Measurements from ENCODE around the gene EXPH5.
A peak's percentile ranks its signal among the peaks of the same experiment; 100 is the strongest.

EXPH5 gene

DNA sequence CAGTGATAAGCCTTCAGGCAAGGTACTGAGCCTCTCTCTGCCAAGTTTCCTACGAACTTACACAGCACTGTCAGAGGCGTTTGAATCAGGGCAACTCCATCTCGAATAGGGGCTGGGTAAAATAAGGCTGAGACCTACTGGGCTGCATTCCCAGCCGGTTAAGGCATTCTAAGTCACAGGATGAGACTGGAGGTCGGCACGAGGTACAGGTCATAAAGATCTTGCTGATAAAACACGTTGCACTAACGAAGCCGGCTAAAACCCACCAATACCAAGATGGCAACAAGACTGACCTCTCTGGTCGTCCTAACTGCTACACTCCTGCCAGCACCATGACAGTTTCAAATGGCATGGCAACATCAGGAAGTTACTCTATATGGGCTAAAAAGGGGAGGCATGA lies 75.0 kb downstream of the EXPH5 start:
- Histone ChIP-seq H3K9me3 (ENCODE audit: control insufficient read depth, low read length) (peaks cover 3% of the 10 kb centered on the region), H3K18ac (ENCODE audit: low read depth in 1 of 2, low read length in 2 of 2) (no peak overlapping the region), H3K4ac (ENCODE audit: low read depth in 1 of 2, low read length in 2 of 2) (no peak overlapping the region), H3K14ac (ENCODE audit: low read length in 2 of 2) (no peak overlapping the region), H3K4me2 (ENCODE audit: low read length, poor library complexity, severe bottlenecking) (no peak overlapping the region), H2AFZ (ENCODE audit: low read depth, low read length) (peak overlapping the region; percentile 77), H3K23ac (ENCODE audit: low read length in 2 of 2) (no peak overlapping the region), H4K8ac (ENCODE audit: low read length) (no peak overlapping the region), H3K27me3 (ENCODE audit: control insufficient read depth in 1 of 2, insufficient read depth in 1 of 2, low read length in 2 of 2) (no peaks in the 10 kb centered on the region), H2BK120ac (ENCODE audit: low read depth, low read length) (no peak overlapping the region), H4K91ac (ENCODE audit: low read length) (no peak overlapping the region), H3K79me1 (replicated peaks; ENCODE audit: low read length, poor library complexity, severe bottlenecking) (no peaks in the 10 kb centered on the region), H3K36me3 (ENCODE audit: control insufficient read depth in 1 of 2, insufficient read depth in 2 of 2, low read depth in 1 of 2, low read length in 2 of 2) (no peaks in the 10 kb centered on the region), H3K4me1 (ENCODE audit: control insufficient read depth, insufficient read depth, low read depth, low read length) (peaks cover 2% of the 10 kb centered on the region), H3K4me3 (ENCODE audit: insufficient read depth in 1 of 2, low read depth in 1 of 2, low read length in 2 of 2) (no peak overlapping the region), H3K27ac (ENCODE audit: low read length, poor library complexity, severe bottlenecking) (no peak overlapping the region), H2AK5ac (ENCODE audit: low read length, severe bottlenecking) (no peak overlapping the region), H2BK5ac (ENCODE audit: low read depth, low read length, poor library complexity, severe bottlenecking) (no peak overlapping the region), H2BK15ac (ENCODE audit: low read depth, poor library complexity, severe bottlenecking) (no peak overlapping the region), H3K9ac (ENCODE audit: low read length) (no peak overlapping the region), H2BK12ac (ENCODE audit: low read length in 2 of 2) (no peak overlapping the region)
- no peak for DNase-seq
- 73% methylated on average over 10 of the region's 10 CpGs for WGBS

DNA sequence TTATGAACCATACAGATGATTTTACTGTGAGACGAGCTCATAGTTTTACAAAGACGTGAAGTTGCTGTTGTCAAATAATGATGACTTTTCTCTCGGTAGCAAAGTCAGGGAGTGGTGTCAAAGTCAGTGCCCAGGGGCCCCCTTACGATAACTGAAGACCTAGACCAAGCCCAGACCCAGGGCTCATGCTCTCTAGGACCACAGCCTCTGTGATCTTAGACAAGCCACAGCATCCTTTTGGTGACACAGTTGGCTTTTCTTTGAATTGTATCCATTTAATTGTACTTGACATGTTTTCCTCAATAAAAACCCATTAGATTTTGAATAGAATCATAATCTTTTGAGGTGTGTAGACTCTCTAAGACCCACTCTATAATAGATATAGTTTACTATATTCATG lies 77.4 kb downstream of the EXPH5 start:
- no peak overlapping the region for H3K9ac ChIP-seq (ENCODE audit: low read length)
- no peak overlapping the region for H3K23ac ChIP-seq (ENCODE audit: low read length in 2 of 2)
- no peak overlapping the region for H4K8ac ChIP-seq (ENCODE audit: low read length)
- no peaks in the 10 kb centered on the region for H3K36me3 ChIP-seq (ENCODE audit: control insufficient read depth in 1 of 2, insufficient read depth in 2 of 2, low read depth in 1 of 2, low read length in 2 of 2)
- no peak for DNase-seq
- no peak overlapping the region for H3K14ac ChIP-seq (ENCODE audit: low read length in 2 of 2)
- WGBS: 95% methylated on average over 4 of the region's 4 CpGs
- H2BK12ac ChIP-seq (ENCODE audit: low read length in 2 of 2): no peak overlapping the region
- no peak overlapping the region for H3K27ac ChIP-seq (ENCODE audit: low read length, poor library complexity, severe bottlenecking)
- H3K9me3 ChIP-seq (ENCODE audit: control insufficient read depth, low read length): peaks cover 3% of the 10 kb centered on the region
- no peak overlapping the region for H3K18ac ChIP-seq (ENCODE audit: low read depth in 1 of 2, low read length in 2 of 2)
- no peak overlapping the region for H2AFZ ChIP-seq (ENCODE audit: low read depth, low read length)
- H2BK120ac ChIP-seq (ENCODE audit: low read depth, low read length): no peak overlapping the region
- H4K91ac ChIP-seq (ENCODE audit: low read length): no peak overlapping the region
- H2BK15ac ChIP-seq (ENCODE audit: low read depth, poor library complexity, severe bottlenecking): no peak overlapping the region
- no peak overlapping the region for H2AK5ac ChIP-seq (ENCODE audit: low read length, severe bottlenecking)
- H3K4me1 ChIP-seq (ENCODE audit: control insufficient read depth, insufficient read depth, low read depth, low read length): peaks cover 2% of the 10 kb centered on the region
- no peak overlapping the region for H2BK5ac ChIP-seq (ENCODE audit: low read depth, low read length, poor library complexity, severe bottlenecking)
- no peak overlapping the region for H3K4ac ChIP-seq (ENCODE audit: low read depth in 1 of 2, low read length in 2 of 2)
- H3K4me2 ChIP-seq (ENCODE audit: low read length, poor library complexity, severe bottlenecking): no peak overlapping the region
- no peaks in the 10 kb centered on the region for H3K79me1 ChIP-seq (replicated peaks; ENCODE audit: low read length, poor library complexity, severe bottlenecking)
- no peaks in the 10 kb centered on the region for H3K27me3 ChIP-seq (ENCODE audit: control insufficient read depth in 1 of 2, insufficient read depth in 1 of 2, low read length in 2 of 2)
- no peak overlapping the region for H3K4me3 ChIP-seq (ENCODE audit: insufficient read depth in 1 of 2, low read depth in 1 of 2, low read length in 2 of 2)

GRCh38 chr11:108512708-108513107 lies 80.9 kb downstream of the EXPH5 start:
- H3K36me3 ChIP-seq (ENCODE audit: control insufficient read depth in 1 of 2, insufficient read depth in 2 of 2, low read depth in 1 of 2, low read length in 2 of 2): no peaks in the 10 kb centered on the region
- H3K14ac ChIP-seq (ENCODE audit: low read length in 2 of 2): no peak overlapping the region
- no peaks in the 10 kb centered on the region for H3K79me1 ChIP-seq (replicated peaks; ENCODE audit: low read length, poor library complexity, severe bottlenecking)
- DNase-seq: no peak
- H2BK12ac ChIP-seq (ENCODE audit: low read length in 2 of 2): no peak overlapping the region
- no peak overlapping the region for H3K9ac ChIP-seq (ENCODE audit: low read length)
- no peak overlapping the region for H3K18ac ChIP-seq (ENCODE audit: low read depth in 1 of 2, low read length in 2 of 2)
- no peak overlapping the region for H2BK15ac ChIP-seq (ENCODE audit: low read depth, poor library complexity, severe bottlenecking)
- H3K23ac ChIP-seq (ENCODE audit: low read length in 2 of 2): no peak overlapping the region
- peak overlapping the region; percentile 24 for H2BK5ac ChIP-seq (ENCODE audit: low read depth, low read length, poor library complexity, severe bottlenecking)
- no peak overlapping the region for H4K91ac ChIP-seq (ENCODE audit: low read length)
- peaks cover 3% of the 10 kb centered on the region for H3K9me3 ChIP-seq (ENCODE audit: control insufficient read depth, low read length)
- no peak overlapping the region for H4K8ac ChIP-seq (ENCODE audit: low read length)
- no peak overlapping the region for H3K4me3 ChIP-seq (ENCODE audit: insufficient read depth in 1 of 2, low read depth in 1 of 2, low read length in 2 of 2)
- 93% methylated on average over 2 of the region's 2 CpGs for WGBS
- no peaks in the 10 kb centered on the region for H3K27me3 ChIP-seq (ENCODE audit: control insufficient read depth in 1 of 2, insufficient read depth in 1 of 2, low read length in 2 of 2)
- no peak overlapping the region for H3K4ac ChIP-seq (ENCODE audit: low read depth in 1 of 2, low read length in 2 of 2)
- no peak overlapping the region for H3K4me2 ChIP-seq (ENCODE audit: low read length, poor library complexity, severe bottlenecking)
- peaks cover 2% of the 10 kb centered on the region for H3K4me1 ChIP-seq (ENCODE audit: control insufficient read depth, insufficient read depth, low read depth, low read length)
- no peak overlapping the region for H2AFZ ChIP-seq (ENCODE audit: low read depth, low read length)
- H2AK5ac ChIP-seq (ENCODE audit: low read length, severe bottlenecking): peak overlapping the region; percentile 20
- H3K27ac ChIP-seq (ENCODE audit: low read length, poor library complexity, severe bottlenecking): peak overlapping the region; percentile 77
- H2BK120ac ChIP-seq (ENCODE audit: low read depth, low read length): no peak overlapping the region

- Histone ChIP-seq H3K36me3 (ENCODE audit: control insufficient read depth in 1 of 2, insufficient read depth in 2 of 2, low read depth in 1 of 2, low read length in 2 of 2) (no peaks in the 10 kb centered on the region), H4K8ac (ENCODE audit: low read length) (no peak overlapping the region), H2BK120ac (ENCODE audit: low read depth, low read length) (no peak overlapping the region), H3K4ac (ENCODE audit: low read depth in 1 of 2, low read length in 2 of 2) (no peak overlapping the region), H3K23ac (ENCODE audit: low read length in 2 of 2) (no peak overlapping the region), H2BK12ac (ENCODE audit: low read length in 2 of 2) (no peak overlapping the region), H3K4me3 (ENCODE audit: insufficient read depth in 1 of 2, low read depth in 1 of 2, low read length in 2 of 2) (no peak overlapping the region), H3K27ac (ENCODE audit: low read length, poor library complexity, severe bottlenecking) (peak overlapping the region; percentile 77), H3K9ac (ENCODE audit: low read length) (no peak overlapping the region), H2BK5ac (ENCODE audit: low read depth, low read length, poor library complexity, severe bottlenecking) (no peak overlapping the region), H3K9me3 (ENCODE audit: control insufficient read depth, low read length) (peaks cover 3% of the 10 kb centered on the region), H2AFZ (ENCODE audit: low read depth, low read length) (no peak overlapping the region), H3K14ac (ENCODE audit: low read length in 2 of 2) (no peak overlapping the region), H4K91ac (ENCODE audit: low read length) (no peak overlapping the region), H3K18ac (ENCODE audit: low read depth in 1 of 2, low read length in 2 of 2) (no peak overlapping the region), H3K4me1 (ENCODE audit: control insufficient read depth, insufficient read depth, low read depth, low read length) (peaks cover 2% of the 10 kb centered on the region), H2BK15ac (ENCODE audit: low read depth, poor library complexity, severe bottlenecking) (no peak overlapping the region), H3K4me2 (ENCODE audit: low read length, poor library complexity, severe bottlenecking) (no peak overlapping the region), H2AK5ac (ENCODE audit: low read length, severe bottlenecking) (no peak overlapping the region), H3K27me3 (ENCODE audit: control insufficient read depth in 1 of 2, insufficient read depth in 1 of 2, low read length in 2 of 2) (no peaks in the 10 kb centered on the region), H3K79me1 (replicated peaks; ENCODE audit: low read length, poor library complexity, severe bottlenecking) (no peaks in the 10 kb centered on the region)
- peak; percentile 63 for DNase-seq
- WGBS: 50% methylated on average over 1 of the region's 2 CpGs
Measured at GRCh38 chr11:108511851-108512474, 81.6 kb downstream of the EXPH5 start.

All from mesenchymal stem cell (in vitro differentiated cells and primary cell).